GM13976 (cell line): ENCODE data around the gene NDUFV1.
"Not testable (repeated sequence)": the region's sequence is repeated elsewhere in the genome, so short reads cannot be mapped to it uniquely, and the experiment has no call there.

Source experiments
- DNase-seq: peaks from one replicate; pipeline ENCODE4 v3.0.0; 2012; ENCODE audit warnings: low spot score
- in situ Hi-C: fragments of 300-500 bp; cut with MboI; formaldehyde crosslinking; loops from one replicate; pipeline ENCODE4 v1.12.0; 2022; ENCODE audit warnings: low sequenced_read_pairs, mixed read lengths, inconsistent platforms; ENCODE audit not compliant: unreplicated experiment
- TF ChIP-seq, protein P1 (sequence below): IDR thresholded peaks from 2 replicates; pipeline ENCODE4 v1.5.1; 2012; ENCODE audit warnings: borderline replicate concordance, mild to moderate bottlenecking; ENCODE audit not compliant: insufficient read depth; ENCODE audit errors: extremely low read depth, missing control alignments, control extremely low read depth

The NDUFV1 gene

DNA sequence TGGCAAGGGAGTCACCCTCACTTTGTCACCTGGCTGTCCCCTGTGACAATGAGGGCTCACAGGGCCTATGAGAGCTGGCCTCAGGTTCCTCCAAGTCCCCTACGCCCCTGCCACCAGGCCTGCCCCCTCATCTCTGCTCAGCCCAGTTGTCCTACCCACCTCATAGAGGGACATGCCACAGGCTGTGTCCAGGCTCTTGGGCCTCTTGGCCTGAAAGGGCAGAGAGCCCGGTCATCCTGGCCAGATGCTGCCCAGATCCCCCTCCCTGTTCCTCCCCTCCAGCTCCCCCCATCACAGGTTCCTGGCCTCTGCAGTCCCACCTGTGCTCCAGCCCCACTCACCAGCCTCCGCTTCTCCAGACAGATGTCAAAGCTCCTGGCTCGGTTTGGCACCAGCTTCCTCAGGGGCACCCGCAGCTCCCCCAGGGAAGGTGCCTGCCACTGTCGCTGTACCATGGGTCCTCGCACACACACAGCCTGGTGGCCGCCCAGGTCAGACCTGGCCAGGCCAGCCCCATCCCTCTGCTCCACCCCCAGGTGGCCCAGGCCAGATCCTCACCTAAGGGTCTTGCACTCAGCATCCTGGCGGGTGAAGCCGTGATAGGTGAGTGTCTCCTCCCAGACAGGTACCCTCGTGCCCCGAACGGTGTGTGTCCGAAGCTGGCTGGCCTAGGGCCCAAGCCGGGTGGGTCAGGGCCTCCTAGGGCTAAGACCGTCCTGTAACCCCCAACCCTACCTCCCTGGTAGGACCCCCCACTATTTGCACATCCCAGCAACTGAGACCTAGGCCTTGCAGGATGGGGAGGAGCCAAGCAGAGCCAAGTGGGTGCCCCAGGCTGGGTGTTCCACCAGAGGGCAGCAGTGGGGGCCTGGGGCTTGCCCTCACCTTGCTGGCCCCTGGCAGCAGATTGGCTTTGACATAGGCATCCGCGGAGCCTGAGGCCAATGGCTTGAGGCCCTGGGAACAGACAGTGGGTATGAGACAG, 8.3 kb downstream of the NDUFV1 start:
- DNase-seq = peak; percentile 72
- in situ Hi-C loops = no loop called here

DNA sequence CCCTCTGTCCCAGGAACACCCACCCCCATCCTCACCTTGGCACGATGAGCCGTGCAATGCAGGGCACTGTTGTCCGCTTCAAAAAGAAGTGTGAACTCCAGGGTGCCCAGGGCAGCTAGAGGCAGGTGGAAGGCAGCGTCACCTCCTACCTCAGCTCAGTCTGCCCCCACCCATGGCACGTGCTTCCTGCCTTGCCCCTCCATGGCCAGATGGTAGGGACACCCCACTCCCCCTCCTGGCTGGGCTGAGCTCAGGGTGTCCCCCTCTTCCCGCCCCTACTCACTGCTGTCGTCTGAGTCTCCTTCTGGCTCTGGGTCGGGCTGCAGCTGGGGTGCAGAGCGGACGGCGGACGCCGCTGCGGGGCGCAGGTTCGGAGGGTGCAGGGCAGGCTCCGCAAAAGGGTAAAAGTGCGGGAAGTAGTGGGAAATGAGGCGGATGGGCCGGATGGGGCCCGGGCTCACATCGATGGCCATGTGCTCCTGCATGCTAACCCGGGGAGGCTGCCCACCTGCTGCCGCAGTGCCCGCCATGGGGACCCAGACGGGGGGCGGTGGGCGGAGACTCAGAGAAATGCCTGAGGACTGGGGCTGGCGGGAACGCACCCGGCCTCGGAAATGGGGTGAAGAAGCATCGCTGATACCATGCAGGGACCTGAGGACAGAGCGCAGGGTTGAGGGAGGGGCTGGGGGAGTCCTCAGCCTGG, 9.1 kb downstream of the NDUFV1 start:
- in situ Hi-C loops = no loop called here
- TF ChIP-seq, protein P1, sequence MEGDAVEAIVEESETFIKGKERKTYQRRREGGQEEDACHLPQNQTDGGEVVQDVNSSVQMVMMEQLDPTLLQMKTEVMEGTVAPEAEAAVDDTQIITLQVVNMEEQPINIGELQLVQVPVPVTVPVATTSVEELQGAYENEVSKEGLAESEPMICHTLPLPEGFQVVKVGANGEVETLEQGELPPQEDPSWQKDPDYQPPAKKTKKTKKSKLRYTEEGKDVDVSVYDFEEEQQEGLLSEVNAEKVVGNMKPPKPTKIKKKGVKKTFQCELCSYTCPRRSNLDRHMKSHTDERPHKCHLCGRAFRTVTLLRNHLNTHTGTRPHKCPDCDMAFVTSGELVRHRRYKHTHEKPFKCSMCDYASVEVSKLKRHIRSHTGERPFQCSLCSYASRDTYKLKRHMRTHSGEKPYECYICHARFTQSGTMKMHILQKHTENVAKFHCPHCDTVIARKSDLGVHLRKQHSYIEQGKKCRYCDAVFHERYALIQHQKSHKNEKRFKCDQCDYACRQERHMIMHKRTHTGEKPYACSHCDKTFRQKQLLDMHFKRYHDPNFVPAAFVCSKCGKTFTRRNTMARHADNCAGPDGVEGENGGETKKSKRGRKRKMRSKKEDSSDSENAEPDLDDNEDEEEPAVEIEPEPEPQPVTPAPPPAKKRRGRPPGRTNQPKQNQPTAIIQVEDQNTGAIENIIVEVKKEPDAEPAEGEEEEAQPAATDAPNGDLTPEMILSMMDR = no peak
- DNase-seq = no peak

More for the DNA sequence above, 8.3 kb downstream of the NDUFV1 start:
- TF ChIP-seq, protein P1 = peak; percentile 52

DNA sequence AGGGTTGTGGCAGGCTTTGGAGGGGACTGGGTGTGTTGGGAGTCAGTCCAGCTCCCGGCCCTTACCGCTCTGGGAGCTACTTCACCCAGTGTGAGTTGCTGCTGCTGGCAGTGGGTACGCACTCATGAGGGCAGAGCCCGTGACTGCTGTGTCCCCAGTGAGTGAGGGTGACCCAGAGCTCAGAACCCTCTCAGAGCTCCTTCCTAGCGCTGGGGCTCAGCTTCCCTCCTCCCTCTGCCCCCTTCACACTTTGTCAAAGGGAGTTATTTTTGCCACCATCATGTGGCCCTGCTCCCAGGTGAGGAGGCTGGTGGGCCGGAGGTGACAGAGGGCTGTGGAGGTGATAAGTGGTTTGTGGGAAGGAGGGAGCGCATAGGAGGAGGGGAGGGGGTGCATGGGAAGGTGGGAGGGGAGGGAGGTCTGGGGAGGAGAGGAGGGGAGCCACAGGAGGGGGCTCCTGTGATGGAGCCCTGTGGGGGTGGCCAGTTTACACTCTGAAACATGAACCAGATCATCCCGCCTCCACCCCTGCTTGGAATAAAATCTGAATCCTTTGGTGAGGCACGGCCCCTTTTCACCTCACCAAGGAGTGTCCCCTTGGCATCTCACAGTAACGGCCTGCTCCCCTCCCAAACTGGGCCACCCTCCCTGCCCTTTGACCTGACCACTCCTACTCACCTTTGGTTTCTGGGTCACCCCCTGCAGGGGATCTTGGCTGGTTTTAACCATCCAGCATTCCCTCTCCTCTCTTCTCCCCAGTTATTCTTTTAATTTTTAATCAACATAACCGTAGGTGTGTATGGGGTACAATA, 9.9 kb downstream of the NDUFV1 start:
- no peak for DNase-seq
- in situ Hi-C loops = no loop called here
- TF ChIP-seq, protein P1 = no peak

DNA sequence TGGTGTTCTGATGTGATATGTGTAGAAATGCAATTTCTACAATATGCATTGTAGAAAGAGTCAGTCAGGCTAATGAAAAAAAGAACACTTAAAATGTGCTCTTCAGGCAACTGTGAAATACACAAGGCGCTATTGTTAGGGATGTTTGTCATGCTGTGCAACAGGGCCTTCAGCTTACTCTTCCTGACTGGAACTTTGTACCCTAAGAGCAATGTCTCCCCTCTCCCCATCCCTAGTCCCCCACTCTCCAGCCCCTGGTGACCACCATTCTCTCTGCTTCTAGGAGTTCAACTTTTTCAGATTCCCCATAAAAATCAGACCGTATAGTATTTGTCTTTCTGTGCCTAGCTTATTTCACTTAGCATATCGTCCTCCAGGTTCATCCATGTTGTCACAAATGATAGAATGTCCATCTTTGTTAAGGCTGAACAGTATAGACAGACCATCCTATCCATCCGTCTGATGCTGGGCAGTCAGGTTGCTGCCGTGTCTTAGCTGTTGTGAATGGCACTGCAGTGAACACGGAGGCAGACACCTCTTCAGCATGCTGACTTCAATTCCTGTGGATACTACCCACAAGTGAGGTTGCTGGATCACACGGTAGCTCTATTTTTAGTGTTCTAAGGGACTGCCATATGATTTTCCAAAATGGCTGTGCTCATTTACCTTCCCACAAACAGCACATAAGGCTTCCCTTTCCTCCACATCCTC, 10.7 kb downstream of the NDUFV1 start:
- in situ Hi-C loops = no loop called here
- TF ChIP-seq, protein P1 = no peak
- DNase-seq = peak; percentile 4

DNA sequence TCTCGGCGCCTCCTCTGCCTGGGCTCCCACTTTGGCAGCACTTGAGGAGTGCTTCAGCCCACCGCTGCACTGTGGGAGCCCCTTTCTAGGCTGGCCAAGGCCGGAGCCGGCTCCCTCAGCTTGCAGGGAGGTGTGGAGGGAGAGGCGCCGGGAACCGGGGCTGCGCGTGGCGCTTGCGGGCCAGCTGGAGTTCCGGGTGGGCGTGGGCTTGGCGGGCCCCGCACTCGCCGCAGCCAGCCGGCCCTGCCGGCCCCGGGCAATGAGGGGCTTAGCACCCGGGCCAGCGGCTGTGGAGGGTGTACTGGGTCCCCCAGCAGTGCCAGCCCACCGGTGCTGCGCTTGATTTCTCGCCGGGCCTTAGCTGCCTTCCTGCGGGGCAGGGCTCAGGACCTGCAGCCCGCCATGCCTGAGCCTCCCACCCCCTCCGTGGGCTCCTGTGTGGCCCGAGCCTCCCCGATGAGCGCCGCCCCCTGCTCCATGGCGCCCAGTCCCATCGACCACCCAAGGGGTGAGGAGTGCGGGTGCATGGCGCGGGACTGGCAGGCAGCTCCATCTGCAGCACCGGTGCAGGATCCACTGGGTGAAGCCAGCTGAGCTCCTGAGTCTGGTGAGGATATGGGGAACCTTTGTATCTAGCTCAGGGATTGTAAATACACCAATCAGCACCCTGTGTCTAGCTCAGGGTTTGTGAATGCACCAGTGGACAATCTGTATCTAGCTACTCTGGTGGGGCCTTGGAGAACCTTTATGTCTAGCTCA, 12.3 kb downstream of the NDUFV1 start:
- in situ Hi-C loops, DNase-seq: not testable (repeated sequence)

DNA sequence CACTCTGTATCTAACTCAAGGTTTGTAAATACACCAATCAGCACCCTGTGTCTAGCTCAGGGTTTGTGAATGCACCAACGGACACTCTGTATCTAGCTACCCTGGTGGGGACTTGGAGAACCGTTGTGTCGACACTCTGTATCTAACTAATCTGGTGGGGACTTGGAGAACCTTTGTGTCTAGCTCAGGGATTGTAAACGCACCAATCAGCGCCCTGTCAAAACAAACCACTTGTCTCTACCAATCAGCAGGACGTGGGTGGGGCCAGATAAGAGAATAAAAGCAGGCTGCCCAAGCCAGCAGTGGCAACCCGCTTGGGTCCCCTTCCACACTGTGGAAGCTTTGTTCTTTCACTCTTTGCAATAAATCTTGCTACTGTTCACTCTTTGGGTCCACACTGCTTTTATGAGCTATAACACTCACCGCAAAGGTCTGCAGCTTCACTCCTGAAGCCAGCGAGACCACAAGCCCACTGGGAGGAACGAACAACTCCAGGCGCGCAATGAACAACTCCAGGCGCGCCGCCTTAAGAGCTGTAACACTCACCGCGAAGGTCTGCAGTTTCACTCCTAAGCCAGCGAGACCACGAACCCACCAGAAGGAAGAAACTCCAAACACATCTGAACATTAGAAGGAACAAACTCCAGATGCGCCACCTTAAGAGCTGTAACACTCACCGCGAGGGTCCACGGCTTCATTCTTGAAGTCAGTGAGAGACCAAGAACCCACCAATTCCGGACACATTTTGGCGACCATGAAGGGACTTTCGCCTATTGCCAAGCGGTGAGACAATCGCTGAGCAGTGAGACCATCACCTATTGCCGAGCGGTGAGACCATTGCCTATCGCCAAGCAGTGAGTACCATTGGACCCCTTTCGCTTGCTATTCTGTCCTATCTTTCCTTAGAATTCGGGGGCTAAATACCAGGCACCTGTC, 13.2 kb downstream of the NDUFV1 start:
- DNase-seq, in situ Hi-C loops: not testable (repeated sequence)

DNA sequence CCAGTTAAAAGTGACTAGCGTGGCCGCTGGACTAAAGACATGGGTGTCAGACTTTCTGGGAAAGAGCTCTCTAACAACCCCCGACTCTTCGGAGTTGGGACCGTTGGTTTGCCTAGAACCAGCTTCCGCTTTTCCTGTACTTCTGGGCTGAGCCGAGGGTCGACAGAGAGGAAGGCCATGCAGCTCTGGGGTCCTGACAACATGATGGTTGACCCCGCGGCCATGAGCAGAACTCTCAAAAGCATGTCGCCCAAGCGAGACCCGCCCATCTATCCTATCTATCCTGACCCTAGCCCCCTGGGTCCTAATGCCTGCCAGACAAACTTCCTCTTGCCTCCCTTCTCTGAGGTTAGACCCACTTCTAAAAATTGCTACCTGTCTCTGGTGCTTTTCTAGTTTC, 13.9 kb downstream of the NDUFV1 start:
- in situ Hi-C loops, DNase-seq: not testable (repeated sequence)

DNA sequence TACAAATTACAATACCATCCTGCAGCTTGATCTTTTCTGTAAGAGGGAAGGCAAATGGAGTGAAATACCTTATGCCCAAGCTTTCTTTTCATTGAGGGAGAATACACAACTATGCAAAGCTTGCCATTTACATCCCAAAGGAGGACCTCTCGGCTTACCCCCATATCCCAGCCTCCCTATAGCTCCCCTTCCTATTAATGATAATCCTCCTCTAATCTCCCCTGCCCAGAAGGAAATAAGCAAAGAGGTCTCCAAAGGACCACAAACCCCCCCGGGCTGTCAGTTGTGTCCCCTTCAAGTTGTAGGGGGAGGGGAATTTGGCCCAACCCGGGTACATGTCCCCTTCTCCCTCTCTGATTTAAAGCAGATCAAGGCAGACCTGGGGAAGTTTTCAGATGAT, 15.2 kb downstream of the NDUFV1 start:
- in situ Hi-C loops, DNase-seq: not testable (repeated sequence)

DNA sequence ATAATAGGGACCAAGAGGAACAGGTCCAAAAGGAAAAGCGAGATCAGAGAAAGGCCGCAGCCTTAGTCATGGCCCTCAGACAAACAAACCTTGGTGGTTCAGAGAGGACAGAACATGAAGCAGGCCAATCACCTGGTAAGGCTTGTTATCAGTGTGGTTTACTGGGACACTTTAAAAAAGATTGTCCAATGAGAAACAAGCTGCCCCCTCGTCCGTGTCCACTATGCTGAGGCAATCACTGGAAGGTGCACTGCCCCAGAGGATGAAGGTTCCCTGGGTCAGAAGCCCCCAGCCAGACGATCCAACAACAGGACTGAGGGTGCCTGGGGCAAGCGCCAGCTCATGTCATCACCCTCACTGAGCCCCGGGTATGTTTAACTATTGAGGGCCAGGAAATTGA, 16.2 kb downstream of the NDUFV1 start:
- DNase-seq, in situ Hi-C loops: not testable (repeated sequence)

DNA sequence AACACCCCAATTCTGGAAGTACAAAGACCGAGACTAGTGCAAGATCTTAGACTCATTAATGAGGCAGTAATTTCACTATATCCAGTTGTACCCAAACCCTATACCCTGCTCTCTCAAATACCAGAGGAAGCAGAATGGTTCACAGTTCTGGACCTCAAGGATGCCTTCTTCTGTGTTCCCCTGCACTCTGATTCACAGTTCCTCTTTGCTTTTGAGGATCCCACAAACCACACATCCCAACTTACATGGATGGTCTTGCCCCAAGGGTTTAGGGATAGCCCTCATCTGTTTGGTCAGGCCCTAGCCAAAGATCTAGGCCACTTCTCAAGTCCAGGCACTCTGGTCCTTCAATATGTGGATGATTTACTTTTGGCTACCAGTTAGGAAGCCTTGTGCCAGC, 17.1 kb downstream of the NDUFV1 start:
- in situ Hi-C loops, DNase-seq: not testable (repeated sequence)
